HG02852 (cell line): ENCODE measurements around the gene PDE10A.

Experiments
- ATAC-seq: cut with Tn5 transposase; IDR thresholded peaks from one replicate; pipeline ENCODE4 v1.9.1; 2021; ENCODE audit warnings: mild to moderate bottlenecking, moderate library complexity; ENCODE audit not compliant: unreplicated experiment

The PDE10A gene

DNA sequence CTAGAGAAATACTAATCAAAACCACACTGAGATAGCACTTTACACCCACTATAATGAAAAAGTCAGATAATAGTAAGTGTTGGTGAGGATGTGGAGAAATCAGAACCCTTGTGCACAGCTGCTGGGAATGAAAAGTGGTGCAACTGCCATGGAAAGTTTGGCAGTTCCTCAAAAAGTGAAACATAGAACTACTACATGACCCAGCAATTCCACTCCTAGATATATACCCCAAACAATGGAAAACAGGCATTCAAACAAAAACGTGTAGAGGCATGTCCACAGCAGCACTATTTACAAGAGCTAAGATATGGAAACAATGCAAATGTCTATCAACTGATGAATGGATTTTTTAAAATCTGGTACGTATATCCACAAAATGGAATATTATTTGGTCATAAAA lies 236.1 kb downstream of the PDE10A start:
- ATAC-seq, result no peak

DNA sequence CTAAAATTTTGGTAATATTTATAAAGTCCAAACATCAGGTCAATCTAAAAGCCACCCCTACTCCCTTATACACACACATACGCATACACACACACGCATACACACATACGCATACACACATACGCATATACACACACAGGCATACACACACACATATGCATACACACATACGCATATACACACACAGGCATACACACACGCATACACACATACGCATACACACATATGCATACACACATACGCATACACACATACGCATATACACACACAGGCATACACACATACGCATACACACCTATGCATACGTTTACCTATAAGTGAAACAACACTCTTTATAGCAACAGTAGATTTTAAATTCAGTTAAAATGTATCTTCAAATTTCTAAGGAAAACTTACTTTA lies 240.8 kb downstream of the PDE10A start:
- ATAC-seq, result no peak

DNA sequence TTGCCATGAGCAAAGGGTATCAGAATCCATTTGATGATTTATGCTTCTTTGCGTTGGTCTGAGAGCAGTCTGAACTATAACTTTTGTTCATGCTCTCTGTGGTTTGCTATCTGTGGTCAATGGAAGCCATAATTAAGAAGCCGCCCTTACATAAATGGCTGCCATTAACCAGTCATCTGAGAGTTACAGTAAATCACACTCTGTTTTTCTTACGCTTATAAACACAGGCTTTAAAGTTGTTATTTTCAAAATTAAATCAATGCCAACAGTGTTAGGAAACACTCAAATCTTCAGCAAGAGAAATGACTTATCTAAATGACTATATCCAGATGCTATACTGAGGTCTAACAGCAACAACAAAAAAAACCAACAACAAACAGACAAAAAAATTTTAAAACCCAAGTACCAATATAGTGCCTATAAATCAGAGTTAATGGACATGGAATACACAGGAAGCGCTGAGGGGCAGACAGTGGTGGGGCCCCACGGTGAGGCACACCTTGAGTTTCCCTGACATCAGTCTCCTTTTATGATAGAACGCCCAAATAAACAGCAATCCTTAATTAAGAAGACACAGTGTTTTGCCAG lies 245.7 kb downstream of the PDE10A start:
- ATAC-seq, result no peak

DNA sequence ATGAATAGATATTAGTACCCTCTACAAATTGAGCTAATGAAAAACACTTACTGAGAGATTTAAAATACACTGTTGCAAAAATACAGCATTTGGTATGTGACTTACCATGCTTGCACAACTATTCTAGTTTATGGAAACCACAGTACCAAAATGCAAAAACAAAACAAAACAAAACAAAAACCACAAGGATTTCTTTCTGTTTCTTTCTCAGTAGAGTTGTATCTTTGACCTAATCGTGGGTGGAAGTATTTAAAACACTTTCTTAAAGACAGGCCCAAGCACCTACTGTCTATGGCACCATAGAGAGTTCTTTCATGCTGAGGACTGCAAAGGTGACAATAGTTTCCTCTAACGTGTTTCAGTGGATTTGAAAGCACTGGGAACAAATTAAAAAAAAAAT lies 258.3 kb downstream of the PDE10A start:
- ATAC-seq, result no peak

DNA sequence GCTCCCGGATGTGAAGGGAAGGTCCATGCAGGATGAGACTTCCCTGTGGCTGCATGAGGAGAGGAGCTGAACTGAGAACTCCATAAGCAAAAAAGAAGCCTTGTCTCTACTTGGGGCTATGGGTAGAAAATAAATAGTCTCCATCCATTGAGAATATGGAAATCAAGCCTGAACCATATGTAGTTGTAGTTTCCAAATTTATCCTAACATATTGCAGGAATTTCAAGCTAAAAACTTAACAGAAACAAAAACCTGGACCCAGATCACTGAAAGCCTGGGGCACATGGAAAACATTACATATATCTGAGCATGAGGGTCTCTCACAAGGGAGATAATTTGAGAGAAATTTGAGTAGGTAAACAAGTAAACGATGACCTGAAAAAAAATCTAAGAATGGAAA lies 258.7 kb downstream of the PDE10A start:
- ATAC-seq, result no peak

DNA sequence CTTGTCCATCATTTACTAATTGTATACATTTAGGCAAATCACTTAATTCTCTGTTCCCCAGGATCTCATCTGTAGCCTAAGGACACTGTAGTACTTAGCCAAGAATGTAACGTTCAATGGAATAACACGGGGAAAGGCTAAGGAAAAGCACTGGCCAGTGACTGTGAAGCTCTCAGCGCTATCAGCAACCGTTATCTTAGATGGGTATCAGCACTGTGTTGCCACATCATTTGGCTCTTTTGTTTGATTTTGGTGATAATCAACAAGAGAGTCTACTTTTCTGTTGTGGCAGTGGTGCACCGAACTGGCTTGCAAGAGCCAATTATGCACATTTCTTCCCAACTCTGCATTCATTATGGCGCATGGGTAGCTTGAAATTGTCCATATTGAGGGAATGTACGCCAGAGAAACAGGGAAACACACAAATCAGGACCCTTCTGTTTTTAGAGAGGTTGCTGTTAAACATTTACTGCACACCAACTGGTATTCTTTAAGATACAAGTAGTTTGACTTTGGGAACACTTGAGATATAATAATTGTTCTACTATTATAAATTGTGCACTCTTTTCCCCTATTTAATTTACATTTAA lies 259.9 kb downstream of the PDE10A start:
- no peak for ATAC-seq

DNA sequence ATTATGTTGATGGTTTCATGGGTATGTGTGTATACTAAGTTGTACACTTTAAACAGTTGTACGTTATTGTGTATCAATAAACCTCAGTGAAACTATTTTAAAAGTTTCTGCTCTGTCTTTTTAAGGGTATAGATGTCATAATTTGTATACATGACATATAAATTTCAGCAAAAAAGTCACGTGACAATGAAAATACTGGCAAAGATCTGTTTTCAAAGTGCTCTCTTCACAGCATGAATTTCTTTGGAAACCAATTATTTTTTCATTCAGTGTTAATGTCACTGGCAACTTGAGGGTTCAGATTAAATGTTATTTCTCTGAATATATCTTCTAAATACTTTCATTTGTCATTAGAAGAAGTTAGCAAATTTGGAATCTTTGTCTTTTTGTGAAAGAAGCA lies 261.9 kb downstream of the PDE10A start:
- no peak for ATAC-seq

DNA sequence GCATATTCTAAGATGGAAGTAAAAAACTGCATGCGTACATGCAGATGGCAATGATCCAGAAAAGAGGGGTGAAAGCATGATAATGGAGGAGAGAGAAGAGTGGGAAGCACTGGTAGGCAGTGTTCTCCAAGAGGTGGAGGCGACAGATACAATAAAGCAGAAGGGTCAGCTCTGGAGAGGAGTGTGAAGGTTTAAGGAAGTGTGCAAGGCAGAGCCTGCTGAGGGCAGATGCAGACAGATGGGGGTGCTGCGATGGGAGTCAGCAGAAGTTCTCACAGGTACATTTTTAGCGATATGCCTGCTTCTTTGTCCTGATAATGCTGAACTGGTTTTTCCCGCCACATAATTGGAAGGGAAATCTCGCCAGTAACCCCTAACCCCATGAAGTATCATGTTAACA lies 272.6 kb downstream of the PDE10A start:
- ATAC-seq, result no peak

DNA sequence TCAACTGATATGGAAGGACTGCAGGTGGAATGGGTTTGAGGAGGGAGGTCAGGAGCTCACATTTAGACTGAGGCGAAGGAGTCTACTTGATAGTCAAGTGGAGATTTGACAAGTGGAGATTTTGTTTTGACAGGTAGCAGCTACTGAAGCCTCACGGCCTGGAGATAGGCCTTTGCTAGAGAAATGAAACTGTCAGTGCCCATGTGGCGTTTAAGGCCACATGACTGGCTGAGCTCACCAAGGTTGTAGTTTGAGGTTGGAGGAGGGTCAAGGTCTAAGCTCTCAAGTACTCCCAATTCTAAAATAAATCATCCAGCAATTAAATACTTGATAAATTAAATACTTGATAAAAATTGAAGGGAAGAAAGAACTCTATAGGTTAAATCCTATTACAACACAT lies 273.5 kb downstream of the PDE10A start:
- ATAC-seq, result no peak

DNA sequence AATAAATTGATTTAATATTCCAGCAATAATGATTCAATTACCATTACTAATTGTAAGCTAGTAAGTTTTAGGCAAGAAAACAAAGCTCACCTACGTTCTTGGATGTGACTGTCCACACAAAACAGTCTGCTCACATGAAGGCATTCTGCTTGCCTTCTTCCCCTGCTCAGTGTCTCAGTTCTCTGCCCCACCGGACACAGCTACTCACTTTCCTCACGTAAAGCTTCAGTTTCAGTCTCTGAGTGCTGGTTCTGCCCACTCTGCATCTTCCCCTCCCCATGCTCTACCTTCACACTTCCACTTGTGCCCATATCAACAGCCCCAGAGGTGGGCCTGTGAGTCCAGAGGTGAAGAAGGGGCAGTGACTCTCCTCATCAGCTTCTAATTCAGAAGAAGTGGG lies 279.7 kb downstream of the PDE10A start:
- no peak for ATAC-seq

DNA sequence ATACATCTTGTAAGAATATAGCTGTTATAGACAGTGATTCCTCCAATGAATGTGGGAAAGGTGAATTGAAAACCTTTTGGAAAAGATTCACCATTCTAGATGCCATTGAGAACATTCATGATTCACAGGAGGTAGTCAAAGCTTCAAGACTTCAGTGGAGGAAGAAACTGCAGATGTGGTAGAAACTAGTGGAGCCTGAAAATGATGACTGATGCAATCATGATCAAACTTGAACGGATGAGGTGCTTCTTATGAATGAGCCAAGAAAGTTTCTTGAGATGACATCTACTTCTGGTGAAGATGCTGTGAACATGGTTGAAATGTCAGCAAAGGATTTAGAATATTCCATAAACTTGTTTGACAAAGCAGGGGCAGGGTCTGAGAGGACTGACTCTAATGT lies 286.9 kb downstream of the PDE10A start:
- ATAC-seq, result no peak

DNA sequence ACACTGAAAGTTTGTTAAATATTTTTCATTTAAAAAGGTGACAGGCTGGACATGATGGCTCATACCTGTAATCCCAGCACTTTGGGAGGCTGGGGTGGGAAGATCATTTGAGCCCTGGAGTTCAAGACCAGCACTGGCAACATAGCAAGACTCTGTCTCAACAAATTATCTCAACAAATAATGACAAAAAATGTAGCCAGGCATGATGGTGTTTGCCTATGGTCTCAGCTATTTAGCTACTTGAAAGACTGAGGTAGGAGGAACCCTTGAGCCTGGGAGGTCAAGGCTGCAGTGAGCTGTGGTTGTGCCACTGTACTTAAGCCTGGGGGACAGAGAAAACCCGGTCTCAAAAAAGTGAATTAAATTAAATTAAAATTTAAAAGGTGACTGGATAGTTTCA lies 297.7 kb downstream of the PDE10A start:
- no peak for ATAC-seq

DNA sequence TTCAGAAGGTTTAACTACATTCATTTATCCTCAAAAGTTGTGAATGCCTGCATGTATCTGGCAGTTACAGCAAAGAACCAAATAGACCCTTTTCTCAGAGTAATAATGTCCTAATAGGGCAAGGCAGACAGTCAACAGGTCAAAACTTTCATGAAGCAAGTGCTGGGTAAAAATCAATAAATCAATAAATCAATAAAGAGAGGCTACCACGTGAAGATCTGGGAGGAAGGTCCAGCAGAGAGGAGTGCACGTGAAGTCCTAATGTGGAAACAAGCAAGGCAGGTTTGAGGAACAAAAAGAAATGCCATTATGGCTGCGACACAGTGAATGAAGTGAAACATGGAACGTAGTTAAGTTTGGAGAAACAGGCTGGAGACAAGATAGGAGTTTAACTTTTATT lies 317.3 kb downstream of the PDE10A start:
- ATAC-seq, result no peak

DNA sequence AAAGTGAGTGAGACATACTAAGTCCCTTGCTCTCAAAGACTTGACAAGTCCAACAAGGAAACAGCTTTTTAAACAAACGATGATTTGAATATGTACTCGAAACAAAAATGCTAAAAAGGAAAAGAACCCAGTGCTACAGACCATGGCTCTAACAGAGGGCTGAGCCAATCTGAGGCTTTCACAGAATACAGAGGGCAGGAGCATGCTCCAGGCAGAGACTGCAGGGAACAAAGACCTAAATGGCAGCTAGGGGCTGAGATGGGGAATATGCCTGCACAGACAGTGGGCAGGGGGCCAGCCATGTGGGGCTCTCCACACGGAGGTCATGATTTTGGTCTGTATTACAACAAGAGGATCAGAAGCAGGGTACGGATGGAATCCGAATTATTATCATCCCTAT lies 322.5 kb downstream of the PDE10A start:
- ATAC-seq, result no peak

DNA sequence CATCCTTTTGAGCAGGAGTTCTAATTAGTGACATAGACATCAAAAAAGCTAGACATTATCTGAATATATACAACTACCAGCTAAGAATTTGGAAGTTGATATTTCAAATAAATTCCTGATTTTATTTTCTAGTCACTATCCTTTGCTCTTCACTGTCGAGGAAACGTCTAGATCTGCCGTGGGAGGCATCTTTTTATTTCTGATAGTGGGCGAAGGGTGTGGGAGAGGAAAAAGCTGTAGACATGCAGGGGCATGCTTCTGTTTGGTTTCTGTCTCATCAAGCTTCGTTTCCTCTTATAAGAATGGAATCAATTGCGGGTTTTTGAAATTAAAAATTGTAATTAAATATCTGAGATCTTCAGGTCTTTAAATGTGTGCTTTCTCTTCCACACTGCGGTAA lies 337.4 kb downstream of the PDE10A start:
- no peak for ATAC-seq

DNA sequence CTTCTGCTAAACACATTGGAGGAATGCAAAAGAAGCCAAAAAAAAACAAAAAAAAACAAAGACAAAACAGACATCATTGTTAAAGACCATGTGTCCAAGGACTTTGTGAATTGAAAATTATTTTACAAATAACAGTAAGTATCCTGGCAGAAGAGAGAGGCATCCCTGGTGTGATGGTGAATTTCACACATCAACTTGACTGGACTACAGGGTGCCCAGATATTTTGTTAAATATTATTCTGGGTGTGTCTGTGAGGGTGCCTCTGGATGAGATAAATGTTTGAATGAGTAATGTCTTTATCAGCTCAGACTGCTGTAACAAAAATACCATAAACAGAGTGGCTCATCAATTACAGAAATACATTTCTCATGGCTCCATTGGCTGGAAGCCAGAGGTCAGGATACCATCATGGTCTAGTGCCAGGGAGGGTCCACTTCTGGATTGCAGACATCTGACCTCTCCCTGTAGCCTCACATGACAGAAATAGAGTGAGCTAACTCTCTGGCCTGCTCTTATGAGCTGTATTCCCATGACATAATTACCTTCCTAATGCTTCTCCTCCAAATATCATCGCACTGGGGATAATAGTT lies 341.4 kb downstream of the PDE10A start:
- ATAC-seq, result no peak

DNA sequence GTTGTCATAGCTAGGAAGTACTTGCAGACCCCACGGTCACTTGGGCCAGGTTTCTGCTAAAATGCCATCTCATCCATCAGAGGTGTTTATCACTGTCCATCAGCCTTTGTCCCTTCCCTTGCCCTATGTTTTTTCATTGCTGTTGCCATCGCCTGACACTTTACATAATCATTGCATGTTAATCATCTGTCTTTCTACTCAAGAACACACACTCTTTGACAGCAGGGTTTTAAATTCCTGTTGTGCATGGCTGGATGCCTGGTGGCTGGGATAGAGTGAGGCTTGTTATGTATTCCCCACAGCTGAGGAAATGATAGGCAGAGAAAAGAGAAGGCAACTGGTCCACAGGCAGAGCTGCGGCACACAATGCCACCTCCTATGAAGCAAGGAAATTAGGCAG lies 341.9 kb downstream of the PDE10A start:
- no peak for ATAC-seq

DNA sequence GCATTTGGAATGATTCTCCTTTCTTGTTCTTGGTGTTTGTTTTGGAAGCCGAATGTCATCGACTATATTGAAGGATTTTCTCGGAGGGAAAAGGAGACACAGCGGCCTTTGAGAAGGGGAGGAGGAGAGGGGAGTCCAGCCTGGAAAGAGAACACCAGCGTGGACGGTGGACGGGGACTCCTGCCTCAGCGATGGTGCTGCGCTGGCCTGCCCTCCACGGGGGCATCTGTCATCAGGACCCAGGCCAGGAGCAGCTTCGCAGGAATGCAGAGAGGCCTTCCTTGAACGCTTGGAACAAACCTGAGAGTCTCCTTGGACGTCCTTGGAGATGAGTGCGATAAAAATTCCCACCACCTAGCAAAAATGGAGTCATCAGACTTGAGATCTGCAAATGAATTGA lies 345.3 kb downstream of the PDE10A start:
- ATAC-seq, result no peak

DNA sequence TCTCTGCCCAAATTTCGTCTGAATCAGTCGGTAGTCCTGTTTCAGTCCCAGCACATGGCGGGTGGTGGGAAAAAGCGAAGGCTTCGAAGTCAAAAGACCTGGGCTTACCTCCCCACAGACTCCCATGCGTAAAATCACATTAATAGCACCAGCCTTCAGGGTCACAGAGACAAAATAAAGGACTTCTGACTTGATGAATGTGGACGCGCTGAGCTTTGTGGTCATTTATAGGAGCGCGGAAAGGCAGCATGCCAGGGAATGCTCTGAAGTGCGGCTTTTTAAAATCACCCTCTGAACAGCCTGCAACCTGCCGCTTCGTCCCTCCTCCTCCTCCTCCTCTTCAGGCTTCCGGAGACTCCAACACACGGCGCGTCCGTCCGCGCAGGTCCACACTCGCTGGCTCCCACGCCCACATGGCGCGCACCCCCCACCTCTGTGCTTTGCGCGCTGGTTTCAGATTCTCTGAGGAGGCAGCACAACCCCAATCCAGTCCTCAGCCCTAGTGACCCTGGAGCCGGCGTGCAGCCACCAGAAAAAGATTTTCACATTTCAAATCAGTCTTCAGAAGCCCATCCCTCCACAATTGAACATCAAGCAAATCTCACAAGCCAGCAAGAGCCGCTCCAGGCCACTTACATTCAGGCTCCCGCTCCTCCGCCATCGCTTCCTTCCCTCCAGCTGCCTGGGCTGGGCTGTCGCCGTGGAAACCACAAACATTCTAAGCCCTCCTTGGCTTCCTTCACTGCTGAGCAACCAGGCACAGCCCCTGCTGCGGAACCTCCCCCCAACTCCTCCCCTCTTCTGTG lies 353.9 kb downstream of the PDE10A start, which contains the start of gene C6orf118:
Gene C6orf118 (minus strand): TSS at position 680 of the 806 bp plus-strand sequence. CDS start 19 bp downstream, at position 661.
- no peak for ATAC-seq

DNA sequence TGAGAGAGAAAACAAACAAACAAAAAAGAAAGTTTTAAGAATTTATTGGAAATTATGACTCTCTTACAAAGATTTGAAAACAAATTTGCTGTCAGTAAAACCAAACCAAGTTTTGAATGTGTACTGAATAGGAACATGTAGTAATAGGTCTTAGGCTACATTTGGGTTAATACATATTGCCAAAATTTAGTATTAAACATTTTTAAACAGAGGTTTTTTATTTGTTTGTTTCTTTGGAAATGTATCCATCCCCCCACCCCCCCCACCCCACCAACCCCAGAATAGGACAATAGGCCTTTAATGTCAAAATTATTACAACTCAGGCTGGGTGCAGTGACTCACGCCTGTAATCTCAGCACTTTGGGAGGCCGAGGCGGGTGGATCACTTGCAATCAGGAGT lies 356.1 kb downstream of the PDE10A start:
- no peak for ATAC-seq

DNA sequence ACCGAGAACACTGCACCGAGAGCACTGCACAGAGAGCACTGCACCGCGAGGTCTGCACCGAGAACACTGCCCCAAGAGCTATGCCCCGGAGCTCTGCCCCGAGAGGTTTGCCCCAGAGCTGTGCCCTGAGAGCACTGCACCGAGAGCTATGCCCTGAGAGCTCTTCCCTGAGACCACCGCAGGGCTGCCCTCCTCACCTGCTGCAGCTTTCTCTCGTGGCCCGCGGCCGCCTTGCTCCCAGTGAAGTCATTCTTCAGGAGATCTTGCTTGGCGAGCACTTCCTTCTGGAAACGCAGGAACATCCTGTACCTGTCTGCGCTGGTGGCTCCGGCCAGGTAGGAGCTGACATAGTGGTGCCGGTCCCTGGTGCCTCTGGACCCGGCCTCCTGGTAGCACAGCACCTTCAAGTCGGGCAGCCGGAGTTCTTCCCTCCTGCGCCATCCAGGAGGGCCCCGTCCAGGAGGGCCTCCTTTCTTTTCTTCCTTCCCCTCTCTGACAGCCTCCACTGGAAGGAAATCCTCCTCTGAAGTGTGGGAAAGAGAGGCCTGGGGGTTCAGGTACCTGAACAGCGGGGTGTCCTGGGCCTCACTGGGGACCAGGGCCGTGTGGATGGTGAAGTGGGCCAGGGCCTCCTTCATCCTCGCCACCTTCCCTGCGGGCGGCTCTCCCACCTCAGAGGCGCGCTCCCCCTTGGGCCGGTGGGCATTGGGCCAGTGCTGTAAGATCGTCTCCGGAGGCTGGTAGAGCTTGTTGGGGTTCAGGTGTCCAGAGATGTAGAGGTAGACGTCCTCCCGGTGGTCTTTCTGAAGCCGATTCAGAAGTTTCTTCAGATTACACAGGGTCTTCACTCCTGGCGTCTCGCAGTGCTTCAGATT lies 361.4 kb downstream of the PDE10A start:
- ATAC-seq, result no peak
